ENCODE data around the gene PLA2G2C. TPM values are rescaled to one million over a fixed set of nuclear protein-coding genes. Genes with fewer than 3 reads are reported as not detected.

The PLA2G2C gene
- total and polyA plus RNA-seq, 10 donors, result 0.17 TPM; not detected in 9

- no peaks in the 10 kb centered on the region for H3K36me3 ChIP-seq
- 80 to 91% (median 83%) methylated on average over 8 to 9 of the region's 9 CpGs for WGBS, 5 donors
These were observed 17.5 kb downstream of the PLA2G2C start for GRCh38 chr1:20168564-20169491.

GRCh38 chr1:20167126-20167525 is 19.2 kb downstream of the PLA2G2C start:
- Histone ChIP-seq H3K27ac (no peak overlapping the region), H3K36me3 (no peaks in the 10 kb centered on the region), H3K4me1 (peaks cover 0 to 45% (median 27%) of the 10 kb centered on the region in 6 donors), H3K9me3 (peaks cover 0 to 34% (median 25%) of the 10 kb centered on the region in 8 donors), H3K27me3 (replicated peaks in 1 of 7) (no peaks in the 10 kb centered on the region), H3K4me3 (no peak overlapping the region)
- intact Hi-C loops (cut with DNase I; ENCODE audit: low total_unique reads), result no loop called here
- no peak for DNase-seq
- 84 to 94% (median 89%) methylated on average over 8 of the region's 8 CpGs for WGBS, 5 donors
- TF ChIP-seq POLR2A (IDR thresholded peaks at IDR 0.05) (no peak), POLR2AphosphoS5 (IDR thresholded peaks at IDR 0.05) (no peak)
- TF ChIP-seq, protein P1, sequence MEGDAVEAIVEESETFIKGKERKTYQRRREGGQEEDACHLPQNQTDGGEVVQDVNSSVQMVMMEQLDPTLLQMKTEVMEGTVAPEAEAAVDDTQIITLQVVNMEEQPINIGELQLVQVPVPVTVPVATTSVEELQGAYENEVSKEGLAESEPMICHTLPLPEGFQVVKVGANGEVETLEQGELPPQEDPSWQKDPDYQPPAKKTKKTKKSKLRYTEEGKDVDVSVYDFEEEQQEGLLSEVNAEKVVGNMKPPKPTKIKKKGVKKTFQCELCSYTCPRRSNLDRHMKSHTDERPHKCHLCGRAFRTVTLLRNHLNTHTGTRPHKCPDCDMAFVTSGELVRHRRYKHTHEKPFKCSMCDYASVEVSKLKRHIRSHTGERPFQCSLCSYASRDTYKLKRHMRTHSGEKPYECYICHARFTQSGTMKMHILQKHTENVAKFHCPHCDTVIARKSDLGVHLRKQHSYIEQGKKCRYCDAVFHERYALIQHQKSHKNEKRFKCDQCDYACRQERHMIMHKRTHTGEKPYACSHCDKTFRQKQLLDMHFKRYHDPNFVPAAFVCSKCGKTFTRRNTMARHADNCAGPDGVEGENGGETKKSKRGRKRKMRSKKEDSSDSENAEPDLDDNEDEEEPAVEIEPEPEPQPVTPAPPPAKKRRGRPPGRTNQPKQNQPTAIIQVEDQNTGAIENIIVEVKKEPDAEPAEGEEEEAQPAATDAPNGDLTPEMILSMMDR (IDR thresholded peaks at IDR 0.05 in 8 of 11, conservative IDR thresholded peaks at IDR 0.05 in 3 of 11), result no peak

More at GRCh38 chr1:20168564-20169491, 17.5 kb downstream of the PLA2G2C start:
- Histone ChIP-seq H3K9me3 (peaks cover 0 to 17% (median 8%) of the 10 kb centered on the region in 8 donors), H3K4me1 (peaks cover 0 to 47% (median 27%) of the 10 kb centered on the region in 6 donors), H3K4me3 (no peak overlapping the region), H3K27ac (no peak overlapping the region), H3K27me3 (replicated peaks in 1 of 7) (no peaks in the 10 kb centered on the region)
- no peak for DNase-seq
- TF ChIP-seq, protein P1 (IDR thresholded peaks at IDR 0.05 in 8 of 11, conservative IDR thresholded peaks at IDR 0.05 in 3 of 11), result no peak
- TF ChIP-seq POLR2AphosphoS5 (IDR thresholded peaks at IDR 0.05) (no peak), POLR2A (IDR thresholded peaks at IDR 0.05) (no peak)
- intact Hi-C loops (cut with DNase I; ENCODE audit: low total_unique reads), result no loop called here

GRCh38 chr1:20166051-20166450 is 20.3 kb downstream of the PLA2G2C start:
- 51 to 69% (median 62%) methylated on average over 16 to 17 of the region's 17 CpGs for WGBS, 5 donors
- Histone ChIP-seq H3K9me3 (peaks cover 0 to 45% (median 36%) of the 10 kb centered on the region in 8 donors), H3K36me3 (no peaks in the 10 kb centered on the region), H3K27ac (no peak overlapping the region), H3K4me3 (no peak overlapping the region), H3K27me3 (replicated peaks in 1 of 7) (no peaks in the 10 kb centered on the region), H3K4me1 (peaks cover 0 to 38% (median 25%) of the 10 kb centered on the region in 6 donors)
- no peak for DNase-seq
- TF ChIP-seq, protein P1 (IDR thresholded peaks at IDR 0.05 in 8 of 11, conservative IDR thresholded peaks at IDR 0.05 in 3 of 11), result no peak
- peak in 2 of 3 donors; percentile 21 to 27 for TF ChIP-seq POLR2AphosphoS5 (IDR thresholded peaks at IDR 0.05)
- intact Hi-C loops (cut with DNase I; ENCODE audit: low total_unique reads), result no loop called here

DNA sequence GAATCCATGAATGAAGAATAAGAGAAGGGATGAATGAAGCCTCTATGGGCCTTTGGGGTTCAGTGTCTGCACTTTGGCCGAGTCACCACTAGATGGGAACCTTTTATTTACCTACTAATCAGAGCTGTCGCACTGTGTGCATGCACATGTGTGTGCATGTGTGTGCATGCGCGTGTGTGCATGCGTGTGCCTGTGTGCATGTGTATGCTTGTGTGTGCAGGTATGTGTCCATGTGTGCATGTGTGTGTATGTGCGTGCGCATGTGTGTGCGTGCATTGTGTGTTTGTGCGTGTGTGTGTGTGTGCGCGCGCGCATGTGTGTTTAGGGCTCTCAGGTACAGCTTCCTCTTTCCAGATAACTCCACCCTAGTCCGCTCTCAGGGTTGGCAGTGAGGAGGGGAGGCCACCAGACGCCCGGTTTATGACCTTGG is 20.8 kb downstream of the PLA2G2C start:
- H3K4me1 ChIP-seq, result peaks cover 0 to 33% (median 23%) of the 10 kb centered on the region in 6 donors
- 63 to 81% (median 74%) methylated on average over 15 to 16 of the region's 16 CpGs for WGBS, 5 donors
- H3K9me3 ChIP-seq, result peaks cover 0 to 50% (median 41%) of the 10 kb centered on the region in 8 donors
- H3K36me3 ChIP-seq, result no peaks in the 10 kb centered on the region
- intact Hi-C loops (cut with DNase I; ENCODE audit: low total_unique reads), result no loop called here
- no peak for DNase-seq
- no peak overlapping the region for H3K4me3 ChIP-seq
- peak overlapping the region in 1 of 8 donors; percentile 59 for H3K27ac ChIP-seq
- H3K27me3 ChIP-seq (replicated peaks in 1 of 7), result no peaks in the 10 kb centered on the region
- TF ChIP-seq POLR2AphosphoS5 (IDR thresholded peaks at IDR 0.05), result no peak
- TF ChIP-seq, protein P1 (IDR thresholded peaks at IDR 0.05 in 8 of 11, conservative IDR thresholded peaks at IDR 0.05 in 3 of 11), result peak in 4 of 11 experiments; percentile 24 to 28 (median 25)
